ENCODE data around the gene SLC16A6. TPM values are rescaled to one million over a fixed set of nuclear protein-coding genes. Genes with fewer than 3 reads are reported as not detected.

The SLC16A6 gene
- total RNA-seq, 1 experiment from 2014 or later: 0.22 TPM

GRCh38 chr17:68328676-68329075, 37.7 kb upstream of the SLC16A6 start:
- Mint-ChIP-seq H3K27me3 (ENCODE audit: low read depth) (peaks cover 6% of the 10 kb centered on the region), H3K9me3 (peaks cover 42% of the 10 kb centered on the region), H3K36me3 (peaks cover 35% of the 10 kb centered on the region)

GRCh38 chr17:68327823-68328557, 37.1 kb upstream of the SLC16A6 start:
- ATAC-seq (peak; percentile 36), DNase-seq (ENCODE audit: low spot score) (no peak)
- Mint-ChIP-seq H3K4me1 (no peaks in the 10 kb centered on the region), H3K9me3 (peaks cover 40% of the 10 kb centered on the region), H3K36me3 (peaks cover 33% of the 10 kb centered on the region), H3K4me3 (no peak overlapping the region), H3K27me3 (ENCODE audit: low read depth) (peaks cover 6% of the 10 kb centered on the region), H3K27ac (no peak overlapping the region)
- POLR2A ChIA-PET: no interaction called here
- CTCF ChIA-PET: interaction anchor here (1.0 to 3.2 kb wide), 4 partner anchors 55 to 109 kb away, joined by 4 to 19 read pairs (median 6); no protein-coding TSS in a partner anchor
- TF ChIP-seq RELA (CRISPR knock-in tag; IDR thresholded peaks at IDR 0.05; ENCODE audit: borderline replicate concordance) (no peak), ZNF219 (CRISPR knock-in tag; IDR thresholded peaks at IDR 0.05; ENCODE audit: borderline replicate concordance) (no peak), JUN (CRISPR knock-in tag; IDR thresholded peaks at IDR 0.05) (no peak), RORB (CRISPR knock-in tag; IDR thresholded peaks at IDR 0.05) (no peak), MYBL2 (CRISPR knock-in tag; IDR thresholded peaks at IDR 0.05) (no peak), GTF2I (CRISPR knock-in tag; conservative IDR thresholded peaks at IDR 0.05) (no peak), ZMAT4 (CRISPR knock-in tag; IDR thresholded peaks at IDR 0.05) (no peak), ATF6 (CRISPR knock-in tag; IDR thresholded peaks at IDR 0.05) (no peak), PRRX2 (CRISPR knock-in tag; IDR thresholded peaks at IDR 0.05) (no peak), ZNF512 (CRISPR knock-in tag; IDR thresholded peaks at IDR 0.05; ENCODE audit: borderline replicate concordance) (no peak), USF2 (CRISPR knock-in tag; IDR thresholded peaks at IDR 0.05) (no peak)
- TF ChIP-seq, protein P1, sequence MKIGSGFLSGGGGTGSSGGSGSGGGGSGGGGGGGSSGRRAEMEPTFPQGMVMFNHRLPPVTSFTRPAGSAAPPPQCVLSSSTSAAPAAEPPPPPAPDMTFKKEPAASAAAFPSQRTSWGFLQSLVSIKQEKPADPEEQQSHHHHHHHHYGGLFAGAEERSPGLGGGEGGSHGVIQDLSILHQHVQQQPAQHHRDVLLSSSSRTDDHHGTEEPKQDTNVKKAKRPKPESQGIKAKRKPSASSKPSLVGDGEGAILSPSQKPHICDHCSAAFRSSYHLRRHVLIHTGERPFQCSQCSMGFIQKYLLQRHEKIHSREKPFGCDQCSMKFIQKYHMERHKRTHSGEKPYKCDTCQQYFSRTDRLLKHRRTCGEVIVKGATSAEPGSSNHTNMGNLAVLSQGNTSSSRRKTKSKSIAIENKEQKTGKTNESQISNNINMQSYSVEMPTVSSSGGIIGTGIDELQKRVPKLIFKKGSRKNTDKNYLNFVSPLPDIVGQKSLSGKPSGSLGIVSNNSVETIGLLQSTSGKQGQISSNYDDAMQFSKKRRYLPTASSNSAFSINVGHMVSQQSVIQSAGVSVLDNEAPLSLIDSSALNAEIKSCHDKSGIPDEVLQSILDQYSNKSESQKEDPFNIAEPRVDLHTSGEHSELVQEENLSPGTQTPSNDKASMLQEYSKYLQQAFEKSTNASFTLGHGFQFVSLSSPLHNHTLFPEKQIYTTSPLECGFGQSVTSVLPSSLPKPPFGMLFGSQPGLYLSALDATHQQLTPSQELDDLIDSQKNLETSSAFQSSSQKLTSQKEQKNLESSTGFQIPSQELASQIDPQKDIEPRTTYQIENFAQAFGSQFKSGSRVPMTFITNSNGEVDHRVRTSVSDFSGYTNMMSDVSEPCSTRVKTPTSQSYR (CRISPR knock-in tag; IDR thresholded peaks at IDR 0.05): no peak

More at GRCh38 chr17:68328676-68329075, 37.7 kb upstream of the SLC16A6 start:
- CTCF ChIA-PET: interaction anchor here (1.2 to 3.2 kb wide), 4 partner anchors 54 to 156 kb away, joined by 3 to 19 read pairs (median 4); no protein-coding TSS in a partner anchor
- Mint-ChIP-seq H3K4me3 (no peak overlapping the region), H3K4me1 (no peaks in the 10 kb centered on the region), H3K27ac (no peak overlapping the region)
- TF ChIP-seq FOXJ3 (CRISPR knock-in tag; IDR thresholded peaks at IDR 0.05; ENCODE audit: borderline replicate concordance): no peak
- ATAC-seq: no peak
- POLR2A ChIA-PET: no interaction called here
- no peak for DNase-seq (ENCODE audit: low spot score)

DNA sequence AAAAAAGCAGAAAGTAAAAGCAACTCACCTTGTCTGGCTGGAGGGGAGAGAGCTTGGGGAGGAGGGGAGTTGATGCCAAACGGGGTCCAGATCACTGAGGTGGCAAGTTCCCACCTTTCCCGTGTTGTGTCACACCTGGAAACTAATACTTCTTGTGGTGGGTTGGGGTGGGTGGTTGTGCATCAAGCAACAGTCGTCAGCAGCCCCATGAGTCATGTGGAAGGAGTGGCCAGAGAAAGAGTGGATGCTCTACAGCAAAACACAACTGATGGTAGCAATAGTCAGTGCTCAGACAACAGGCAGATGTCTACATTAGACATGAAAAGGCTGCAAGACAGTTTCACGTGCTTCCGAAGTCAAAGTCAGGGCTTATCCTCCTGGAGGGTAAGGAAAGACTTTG, 35.8 kb upstream of the SLC16A6 start:
- CTCF ChIA-PET: no interaction called here
- ATAC-seq (no peak), DNase-seq (ENCODE audit: low spot score) (no peak)
- Mint-ChIP-seq H3K36me3 (peaks cover 21% of the 10 kb centered on the region), H3K4me1 (peaks cover 5% of the 10 kb centered on the region), H3K27me3 (ENCODE audit: low read depth) (no peaks in the 10 kb centered on the region; the same call in none of the 2 replicates), H3K4me3 (no peak overlapping the region), H3K9me3 (peaks cover 28% of the 10 kb centered on the region), H3K27ac (no peak overlapping the region)
- POLR2A ChIA-PET: no interaction called here
- TF ChIP-seq HMGA2 (CRISPR knock-in tag; IDR thresholded peaks at IDR 0.05) (no peak), PRRX2 (CRISPR knock-in tag; IDR thresholded peaks at IDR 0.05) (no peak), SP1 (CRISPR knock-in tag; conservative IDR thresholded peaks at IDR 0.05) (no peak), ZNF138 (CRISPR knock-in tag; conservative IDR thresholded peaks at IDR 0.05) (no peak)
- TF ChIP-seq, protein P2, sequence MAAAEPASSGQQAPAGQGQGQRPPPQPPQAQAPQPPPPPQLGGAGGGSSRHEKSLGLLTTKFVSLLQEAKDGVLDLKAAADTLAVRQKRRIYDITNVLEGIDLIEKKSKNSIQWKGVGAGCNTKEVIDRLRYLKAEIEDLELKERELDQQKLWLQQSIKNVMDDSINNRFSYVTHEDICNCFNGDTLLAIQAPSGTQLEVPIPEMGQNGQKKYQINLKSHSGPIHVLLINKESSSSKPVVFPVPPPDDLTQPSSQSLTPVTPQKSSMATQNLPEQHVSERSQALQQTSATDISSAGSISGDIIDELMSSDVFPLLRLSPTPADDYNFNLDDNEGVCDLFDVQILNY (CRISPR knock-in tag; IDR thresholded peaks at IDR 0.05): no peak
- TF ChIP-seq, protein P3, sequence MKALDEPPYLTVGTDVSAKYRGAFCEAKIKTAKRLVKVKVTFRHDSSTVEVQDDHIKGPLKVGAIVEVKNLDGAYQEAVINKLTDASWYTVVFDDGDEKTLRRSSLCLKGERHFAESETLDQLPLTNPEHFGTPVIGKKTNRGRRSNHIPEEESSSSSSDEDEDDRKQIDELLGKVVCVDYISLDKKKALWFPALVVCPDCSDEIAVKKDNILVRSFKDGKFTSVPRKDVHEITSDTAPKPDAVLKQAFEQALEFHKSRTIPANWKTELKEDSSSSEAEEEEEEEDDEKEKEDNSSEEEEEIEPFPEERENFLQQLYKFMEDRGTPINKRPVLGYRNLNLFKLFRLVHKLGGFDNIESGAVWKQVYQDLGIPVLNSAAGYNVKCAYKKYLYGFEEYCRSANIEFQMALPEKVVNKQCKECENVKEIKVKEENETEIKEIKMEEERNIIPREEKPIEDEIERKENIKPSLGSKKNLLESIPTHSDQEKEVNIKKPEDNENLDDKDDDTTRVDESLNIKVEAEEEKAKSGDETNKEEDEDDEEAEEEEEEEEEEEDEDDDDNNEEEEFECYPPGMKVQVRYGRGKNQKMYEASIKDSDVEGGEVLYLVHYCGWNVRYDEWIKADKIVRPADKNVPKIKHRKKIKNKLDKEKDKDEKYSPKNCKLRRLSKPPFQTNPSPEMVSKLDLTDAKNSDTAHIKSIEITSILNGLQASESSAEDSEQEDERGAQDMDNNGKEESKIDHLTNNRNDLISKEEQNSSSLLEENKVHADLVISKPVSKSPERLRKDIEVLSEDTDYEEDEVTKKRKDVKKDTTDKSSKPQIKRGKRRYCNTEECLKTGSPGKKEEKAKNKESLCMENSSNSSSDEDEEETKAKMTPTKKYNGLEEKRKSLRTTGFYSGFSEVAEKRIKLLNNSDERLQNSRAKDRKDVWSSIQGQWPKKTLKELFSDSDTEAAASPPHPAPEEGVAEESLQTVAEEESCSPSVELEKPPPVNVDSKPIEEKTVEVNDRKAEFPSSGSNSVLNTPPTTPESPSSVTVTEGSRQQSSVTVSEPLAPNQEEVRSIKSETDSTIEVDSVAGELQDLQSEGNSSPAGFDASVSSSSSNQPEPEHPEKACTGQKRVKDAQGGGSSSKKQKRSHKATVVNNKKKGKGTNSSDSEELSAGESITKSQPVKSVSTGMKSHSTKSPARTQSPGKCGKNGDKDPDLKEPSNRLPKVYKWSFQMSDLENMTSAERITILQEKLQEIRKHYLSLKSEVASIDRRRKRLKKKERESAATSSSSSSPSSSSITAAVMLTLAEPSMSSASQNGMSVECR (CRISPR knock-in tag; IDR thresholded peaks at IDR 0.05; ENCODE audit: borderline replicate concordance): no peak
